Peyer's patch (tissue), 4 donors: ENCODE data around the gene SPTAN1.

Experiments
- CTCF ChIP-seq, 6 experiments: fragments of 450-650 bp in 4 of 6; fragments of 200-600 bp in 2 of 6; sonication (generic) in 1 of 6; IDR thresholded peaks; one replicate each; pipeline ENCODE4 v1.5.1; 2017 to 2019; ENCODE audit warnings: antibody characterized with exemption in 6 of 6, mild to moderate bottlenecking in 3 of 6, moderate library complexity in 1 of 6
- POLR2A ChIP-seq, 2 donors: fragments of 450-650 bp; IDR thresholded peaks; one replicate each; pipeline ENCODE4 v1.5.1; 2017; ENCODE audit warnings: antibody characterized with exemption in 2 of 2, mild to moderate bottlenecking in 2 of 2, moderate library complexity in 2 of 2

GRCh38 chr9:128550226-128550625 is 2.2 kb upstream of the SPTAN1 start:
- TF ChIP-seq POLR2A (IDR thresholded peaks at IDR 0.05) (no peak), CTCF (IDR thresholded peaks at IDR 0.05) (no peak)
